HepG2 (cell line): ENCODE measurements around the gene IL2RA. TPM values are rescaled to one million over a fixed set of nuclear protein-coding genes. Genes with fewer than 3 reads are reported as not detected.
A peak's percentile ranks its signal among the peaks of the same experiment; 100 is the strongest.

Experiments used
- PITX1 ChIP-seq: sonication (generic); formaldehyde crosslinking; IDR thresholded peaks from 2 replicates; pipeline ENCODE4 v1.5.1; 2020; ENCODE audit warnings: mild to moderate bottlenecking, missing genetic modification reagents
- SETDB1 ChIP-seq: sonication (generic); formaldehyde crosslinking; IDR thresholded peaks from 2 replicates; pipeline ENCODE4 v1.5.1; 2020; ENCODE audit warnings: missing genetic modification reagents, mild to moderate bottlenecking, borderline replicate concordance
- SNAPC2 ChIP-seq: sonication (generic); formaldehyde crosslinking; IDR thresholded peaks from 2 replicates; pipeline ENCODE4 v1.8.1; 2022; ENCODE audit warnings: mild to moderate bottlenecking, missing genetic modification reagents
- TRAFD1 ChIP-seq: sonication (generic); formaldehyde crosslinking; IDR thresholded peaks from 2 replicates; pipeline ENCODE4 v1.5.1; 2020; ENCODE audit warnings: missing genetic modification reagents, mild to moderate bottlenecking, borderline replicate concordance
- ZKSCAN5 ChIP-seq: sonication (generic); formaldehyde crosslinking; IDR thresholded peaks from 2 replicates; pipeline ENCODE4 v1.5.1; 2020; ENCODE audit warnings: mild to moderate bottlenecking, missing genetic modification reagents
- ZNF260 ChIP-seq: sonication (generic); formaldehyde crosslinking; IDR thresholded peaks from 2 replicates; pipeline ENCODE4 v1.4.0; 2020; ENCODE audit warnings: missing genetic modification reagents, low read depth, mild to moderate bottlenecking, borderline replicate concordance
- ZNF276 ChIP-seq: sonication (generic); formaldehyde crosslinking; IDR thresholded peaks from 2 replicates; pipeline ENCODE4 v1.4.0; 2020; ENCODE audit warnings: mild to moderate bottlenecking, low read depth, missing genetic modification reagents
- ZNF318 ChIP-seq: sonication (generic); formaldehyde crosslinking; IDR thresholded peaks from 2 replicates; pipeline ENCODE4 v1.4.0; 2020; ENCODE audit warnings: mild to moderate bottlenecking, missing genetic modification reagents
- ZNF33B ChIP-seq: sonication (generic); formaldehyde crosslinking; IDR thresholded peaks from 2 replicates; pipeline ENCODE4 v1.5.1; 2020; ENCODE audit warnings: mild to moderate bottlenecking, missing genetic modification reagents
- ZNF512B ChIP-seq: sonication (generic); formaldehyde crosslinking; IDR thresholded peaks from 2 replicates; pipeline ENCODE4 v1.5.1; 2020; ENCODE audit warnings: missing genetic modification reagents, mild to moderate bottlenecking, borderline replicate concordance
- ZNF569 ChIP-seq: sonication (generic); formaldehyde crosslinking; IDR thresholded peaks from 2 replicates; pipeline ENCODE4 v1.5.0; 2020; ENCODE audit warnings: mild to moderate bottlenecking, missing genetic modification reagents, moderate library complexity, borderline replicate concordance
- ZNF891 ChIP-seq: sonication (generic); formaldehyde crosslinking; IDR thresholded peaks from 2 replicates; pipeline ENCODE4 v1.5.0; 2020; ENCODE audit warnings: mild to moderate bottlenecking, missing genetic modification reagents
- polyA plus RNA-seq, 8 experiments: library from polyadenylated mRNA; depleted of rRNA in 3 of 8; stranded (reverse) in 7 of 8; unstranded in 1 of 8; fragments of >200 nt; fragmentation: Illumina TruSeq in 4 of 8; extraction: Trizol in 4 of 8; gene quantifications; 2 replicates each; pipeline versions ENCODE4 v1.2.1 to v1.2.3, GENCODE V29; 2011 to 2016; ENCODE audit warnings: low read depth in 4 of 8, missing spikeins in 1 of 8, mixed read lengths in 1 of 8; ENCODE audit not compliant: insufficient read depth in 1 of 8
- total RNA-seq, 5 experiments: library from RNA; depleted of rRNA; stranded (reverse); fragments of >200 nt; fragmentation: Illumina TruSeq; extraction: Trizol; gene quantifications; 2 replicates each; pipeline ENCODE4 v1.2.3, GENCODE V29; 2016; ENCODE audit warnings: low read depth in 1 of 5

The IL2RA gene
- total and polyA plus RNA-seq, 2 of the 13 experiments (the other 11 are each of a cell fraction or from before 2014, with no cell fraction given): not detected

- TF ChIP-seq ZNF569 (CRISPR knock-in tag) (no peak), SNAPC2 (CRISPR knock-in tag) (no peak), ZKSCAN5 (CRISPR knock-in tag) (no peak), ZNF891 (CRISPR knock-in tag) (no peak), SETDB1 (CRISPR knock-in tag) (no peak), TRAFD1 (CRISPR knock-in tag) (no peak), ZNF318 (no peak), ZNF276 (CRISPR knock-in tag) (no peak), ZNF33B (CRISPR knock-in tag) (peak; percentile 70; the same call in 1 of the 2 replicates), PITX1 (CRISPR knock-in tag) (peak; percentile 92; the same call in 1 of the 2 replicates), ZNF260 (no peak), ZNF512B (CRISPR knock-in tag) (peak; percentile 72; the same call in 1 of the 2 replicates)
These were observed 93.3 kb downstream of the IL2RA start (continued) for GRCh38 chr10:5968681-5969453.
